ENCODE data around the gene CDC42BPA.
"Not testable (repeated sequence)": the region's sequence is repeated elsewhere in the genome, so short reads cannot be mapped to it uniquely, and the experiment has no call there.

DNA sequence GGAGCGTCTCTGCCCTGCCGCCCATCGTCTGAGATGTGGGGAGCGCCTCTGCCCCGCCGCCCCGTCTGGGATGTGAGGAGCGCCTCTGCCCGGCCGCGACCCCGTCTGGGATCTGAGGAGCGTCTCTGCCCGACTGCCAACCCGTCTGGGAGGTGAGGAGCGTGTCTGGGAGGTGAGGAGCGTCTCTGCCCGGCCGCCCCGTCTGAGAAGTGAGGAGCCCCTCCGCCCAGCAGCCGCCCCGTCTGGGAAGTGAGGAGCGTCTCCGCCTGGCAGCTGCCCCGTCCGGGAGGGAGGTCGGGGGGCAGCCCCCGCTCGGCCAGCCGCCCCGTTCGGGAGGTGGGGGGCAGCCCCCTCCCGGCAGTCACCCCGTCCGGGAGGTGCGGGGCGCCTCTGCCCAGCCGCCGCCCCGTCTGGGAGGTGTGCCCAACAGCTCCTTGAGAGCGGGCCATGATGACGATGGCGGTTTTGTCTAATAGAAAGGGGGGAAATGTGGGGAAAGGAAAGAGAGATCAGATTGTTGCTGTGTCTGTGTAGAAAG lies 42.1 kb downstream of the CDC42BPA start:
- TF ChIP-seq, protein P1, sequence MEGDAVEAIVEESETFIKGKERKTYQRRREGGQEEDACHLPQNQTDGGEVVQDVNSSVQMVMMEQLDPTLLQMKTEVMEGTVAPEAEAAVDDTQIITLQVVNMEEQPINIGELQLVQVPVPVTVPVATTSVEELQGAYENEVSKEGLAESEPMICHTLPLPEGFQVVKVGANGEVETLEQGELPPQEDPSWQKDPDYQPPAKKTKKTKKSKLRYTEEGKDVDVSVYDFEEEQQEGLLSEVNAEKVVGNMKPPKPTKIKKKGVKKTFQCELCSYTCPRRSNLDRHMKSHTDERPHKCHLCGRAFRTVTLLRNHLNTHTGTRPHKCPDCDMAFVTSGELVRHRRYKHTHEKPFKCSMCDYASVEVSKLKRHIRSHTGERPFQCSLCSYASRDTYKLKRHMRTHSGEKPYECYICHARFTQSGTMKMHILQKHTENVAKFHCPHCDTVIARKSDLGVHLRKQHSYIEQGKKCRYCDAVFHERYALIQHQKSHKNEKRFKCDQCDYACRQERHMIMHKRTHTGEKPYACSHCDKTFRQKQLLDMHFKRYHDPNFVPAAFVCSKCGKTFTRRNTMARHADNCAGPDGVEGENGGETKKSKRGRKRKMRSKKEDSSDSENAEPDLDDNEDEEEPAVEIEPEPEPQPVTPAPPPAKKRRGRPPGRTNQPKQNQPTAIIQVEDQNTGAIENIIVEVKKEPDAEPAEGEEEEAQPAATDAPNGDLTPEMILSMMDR (IDR thresholded peaks at IDR 0.05): not testable (repeated sequence)
- TF ChIP-seq EP300, POLR2A, POLR2AphosphoS5 (IDR thresholded peaks at IDR 0.05): not testable (repeated sequence)

All from stomach (tissue), 4 donors.